SK-N-SH treated with all-trans-retinoic acid at 6 μM for 48 hours (cell line): ENCODE measurements around the gene OR4M1.

ENCODE experiments used
- BACH2 ChIP-seq: fragments of 250-450 bp; sonication (Bioruptor Pico); IDR thresholded peaks from 2 replicates; pipeline ENCODE4 v1.9.0; 2021; ENCODE audit warnings: mild to moderate bottlenecking, borderline replicate concordance
- ZC3H10 ChIP-seq: fragments of 250-450 bp; sonication (Bioruptor Pico); IDR thresholded peaks from 2 replicates; pipeline ENCODE4 v1.5.1; 2021; ENCODE audit warnings: mild to moderate bottlenecking, moderate library complexity
- TF ChIP-seq, protein P1 (sequence below): fragments of 250-450 bp; sonication (Bioruptor Pico); IDR thresholded peaks from 2 replicates; pipeline ENCODE4 v1.8.0; 2020; ENCODE audit warnings: mild to moderate bottlenecking, moderate library complexity, borderline replicate concordance
- TF ChIP-seq, protein P2 (sequence below): fragments of 250-450 bp; sonication (Bioruptor Pico); IDR thresholded peaks from 2 replicates; pipeline ENCODE4 v1.5.0; 2020; ENCODE audit warnings: mild to moderate bottlenecking, moderate library complexity

DNA sequence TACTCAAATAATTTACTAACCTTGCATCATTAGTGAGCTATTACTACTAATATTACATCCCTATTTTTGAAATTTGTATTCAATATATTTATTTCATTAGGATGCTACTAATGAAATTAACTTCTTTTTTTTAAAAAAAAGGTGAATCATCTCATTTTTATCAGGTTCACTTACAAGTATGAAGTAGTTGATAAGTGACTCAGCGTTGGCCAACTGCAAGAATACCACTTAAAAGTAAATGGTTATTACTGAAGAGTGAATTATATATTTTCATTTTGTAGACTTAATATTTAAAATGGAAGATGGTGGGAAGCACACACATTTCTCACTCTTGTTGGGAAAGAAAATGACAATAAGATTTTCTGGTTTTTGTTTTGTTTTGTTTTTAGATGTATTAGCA, 49.9 kb downstream of the OR4M1 start:
- TF ChIP-seq BACH2 = no peak
- no peak for TF ChIP-seq ZC3H10 (CRISPR knock-in tag)
- TF ChIP-seq, protein P1, sequence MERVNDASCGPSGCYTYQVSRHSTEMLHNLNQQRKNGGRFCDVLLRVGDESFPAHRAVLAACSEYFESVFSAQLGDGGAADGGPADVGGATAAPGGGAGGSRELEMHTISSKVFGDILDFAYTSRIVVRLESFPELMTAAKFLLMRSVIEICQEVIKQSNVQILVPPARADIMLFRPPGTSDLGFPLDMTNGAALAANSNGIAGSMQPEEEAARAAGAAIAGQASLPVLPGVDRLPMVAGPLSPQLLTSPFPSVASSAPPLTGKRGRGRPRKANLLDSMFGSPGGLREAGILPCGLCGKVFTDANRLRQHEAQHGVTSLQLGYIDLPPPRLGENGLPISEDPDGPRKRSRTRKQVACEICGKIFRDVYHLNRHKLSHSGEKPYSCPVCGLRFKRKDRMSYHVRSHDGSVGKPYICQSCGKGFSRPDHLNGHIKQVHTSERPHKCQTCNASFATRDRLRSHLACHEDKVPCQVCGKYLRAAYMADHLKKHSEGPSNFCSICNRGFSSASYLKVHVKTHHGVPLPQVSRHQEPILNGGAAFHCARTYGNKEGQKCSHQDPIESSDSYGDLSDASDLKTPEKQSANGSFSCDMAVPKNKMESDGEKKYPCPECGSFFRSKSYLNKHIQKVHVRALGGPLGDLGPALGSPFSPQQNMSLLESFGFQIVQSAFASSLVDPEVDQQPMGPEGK (CRISPR knock-in tag) = no peak
- TF ChIP-seq, protein P2, sequence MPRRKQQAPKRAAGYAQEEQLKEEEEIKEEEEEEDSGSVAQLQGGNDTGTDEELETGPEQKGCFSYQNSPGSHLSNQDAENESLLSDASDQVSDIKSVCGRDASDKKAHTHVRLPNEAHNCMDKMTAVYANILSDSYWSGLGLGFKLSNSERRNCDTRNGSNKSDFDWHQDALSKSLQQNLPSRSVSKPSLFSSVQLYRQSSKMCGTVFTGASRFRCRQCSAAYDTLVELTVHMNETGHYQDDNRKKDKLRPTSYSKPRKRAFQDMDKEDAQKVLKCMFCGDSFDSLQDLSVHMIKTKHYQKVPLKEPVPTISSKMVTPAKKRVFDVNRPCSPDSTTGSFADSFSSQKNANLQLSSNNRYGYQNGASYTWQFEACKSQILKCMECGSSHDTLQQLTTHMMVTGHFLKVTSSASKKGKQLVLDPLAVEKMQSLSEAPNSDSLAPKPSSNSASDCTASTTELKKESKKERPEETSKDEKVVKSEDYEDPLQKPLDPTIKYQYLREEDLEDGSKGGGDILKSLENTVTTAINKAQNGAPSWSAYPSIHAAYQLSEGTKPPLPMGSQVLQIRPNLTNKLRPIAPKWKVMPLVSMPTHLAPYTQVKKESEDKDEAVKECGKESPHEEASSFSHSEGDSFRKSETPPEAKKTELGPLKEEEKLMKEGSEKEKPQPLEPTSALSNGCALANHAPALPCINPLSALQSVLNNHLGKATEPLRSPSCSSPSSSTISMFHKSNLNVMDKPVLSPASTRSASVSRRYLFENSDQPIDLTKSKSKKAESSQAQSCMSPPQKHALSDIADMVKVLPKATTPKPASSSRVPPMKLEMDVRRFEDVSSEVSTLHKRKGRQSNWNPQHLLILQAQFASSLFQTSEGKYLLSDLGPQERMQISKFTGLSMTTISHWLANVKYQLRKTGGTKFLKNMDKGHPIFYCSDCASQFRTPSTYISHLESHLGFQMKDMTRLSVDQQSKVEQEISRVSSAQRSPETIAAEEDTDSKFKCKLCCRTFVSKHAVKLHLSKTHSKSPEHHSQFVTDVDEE = no peak
